SH-SY5Y (cell line): ENCODE data around the gene PVALB.

Source experiments
- GATA2 ChIP-seq: IDR thresholded peaks from 2 replicates; pipeline ENCODE4 v1.6.1; 2011; ENCODE audit warnings: mild to moderate bottlenecking, low read depth, low read length
- GATA3 ChIP-seq: IDR thresholded peaks from 2 replicates; pipeline ENCODE4 v1.6.1; 2011; ENCODE audit warnings: low read depth, mild to moderate bottlenecking, low read length, moderate library complexity

- no peak for TF ChIP-seq GATA2
- TF ChIP-seq GATA3, result no peak
These were observed 13.5 kb downstream of the PVALB start for GRCh38 chr22:36803358-36803757.
